C1 segment of cervical spinal cord (tissue), 14 donors: ENCODE results near the gene DCUN1D4.

Source experiments
- DNase-seq, 14 donors: peaks; one replicate each; lab custom pipeline; 2025; lab: John Stamatoyannopoulos, UW

The DCUN1D4 gene

DNA sequence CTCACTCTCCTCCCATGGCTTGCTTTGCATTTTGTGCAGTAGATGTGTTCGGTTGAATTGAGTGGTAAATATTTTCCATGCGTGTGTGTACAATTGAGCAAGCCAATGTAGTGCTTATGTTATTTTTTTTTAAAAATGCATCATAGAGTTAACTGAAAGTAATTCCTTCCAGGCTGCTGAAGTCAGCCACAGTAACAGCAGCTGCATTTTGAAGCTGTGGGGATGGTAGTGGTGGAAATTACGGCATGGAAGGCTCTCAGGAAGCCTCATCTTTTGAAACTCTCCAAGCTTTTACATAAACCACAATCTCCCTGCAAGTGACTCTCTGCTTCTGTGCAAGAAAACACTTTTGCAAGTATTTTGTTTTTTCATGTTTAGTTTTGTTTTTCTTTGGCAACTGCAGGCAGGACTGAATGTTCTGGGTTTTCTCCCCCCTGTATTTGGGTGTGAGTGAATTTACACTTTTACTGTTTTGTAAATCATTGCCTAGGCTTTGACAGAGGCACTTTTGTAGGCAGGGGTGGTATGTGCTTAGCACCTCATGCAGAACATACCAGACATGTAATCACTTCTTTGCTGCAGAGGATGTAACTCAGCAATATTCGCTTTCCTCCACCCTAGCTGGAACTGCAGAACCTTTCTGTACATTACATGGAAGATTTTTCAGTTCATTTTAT lies 121.0 kb downstream of the DCUN1D4 start:
- no peak for DNase-seq

DNA sequence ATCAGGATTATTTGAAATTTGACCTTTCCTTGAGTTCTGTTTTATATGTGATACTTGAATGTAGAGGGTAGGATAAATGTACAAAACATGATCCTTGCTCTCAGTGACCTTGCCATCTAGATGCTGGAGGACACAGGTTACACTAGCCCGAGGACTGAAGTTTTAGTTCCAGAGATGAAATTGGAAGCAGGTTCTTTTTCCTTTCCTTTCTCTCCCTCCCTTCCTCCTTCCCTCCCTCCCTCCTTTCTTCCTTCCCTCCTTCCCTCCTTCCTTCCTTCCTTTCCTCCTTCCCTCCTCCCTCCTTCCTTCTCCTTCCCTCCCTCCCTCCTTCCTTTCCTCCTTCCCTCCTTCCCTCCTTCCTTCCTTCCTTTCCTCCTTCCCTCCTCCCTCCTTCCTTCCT lies 122.9 kb downstream of the DCUN1D4 start:
- no peak for DNase-seq
